NCI-H1694 (cell line): Measurements from ENCODE around the gene KCNQ1.
"Not testable (repeated sequence)": the region's sequence is repeated elsewhere in the genome, so short reads cannot be mapped to it uniquely, and the experiment has no call there.

Source experiments
- DNase-seq: peaks from one replicate; lab custom pipeline; 2025; lab: John Stamatoyannopoulos, UW

The KCNQ1 gene

GRCh38 chr11:2472428-2473186 is 27.8 kb downstream of the KCNQ1 start:
- no peak for DNase-seq

GRCh38 chr11:2473361-2474058 is 28.7 kb downstream of the KCNQ1 start:
- DNase-seq = no peak

- no peak for DNase-seq
Observed at GRCh38 chr11:2474059-2474901, 29.5 kb downstream of the KCNQ1 start.

GRCh38 chr11:2475136-2475918 is 30.5 kb downstream of the KCNQ1 start:
- no peak for DNase-seq

- DNase-seq = no peak
Observed at GRCh38 chr11:2477254-2477653, 32.4 kb downstream of the KCNQ1 start.

- DNase-seq = no peak
Observed at GRCh38 chr11:2477936-2478335, 33.1 kb downstream of the KCNQ1 start.

- DNase-seq = not testable (repeated sequence)
Observed at GRCh38 chr11:2480067-2480873, 35.5 kb downstream of the KCNQ1 start.

- no peak for DNase-seq
Observed at GRCh38 chr11:2480874-2481220, 36.0 kb downstream of the KCNQ1 start.

GRCh38 chr11:2481253-2481652 is 36.4 kb downstream of the KCNQ1 start:
- DNase-seq = no peak

GRCh38 chr11:2482204-2482603 is 37.4 kb downstream of the KCNQ1 start:
- DNase-seq = no peak

GRCh38 chr11:2482745-2483144 is 37.9 kb downstream of the KCNQ1 start:
- no peak for DNase-seq

GRCh38 chr11:2483426-2483825 is 38.6 kb downstream of the KCNQ1 start:
- no peak for DNase-seq

- DNase-seq = no peak
Observed at GRCh38 chr11:2484576-2485125, 39.8 kb downstream of the KCNQ1 start.

GRCh38 chr11:2488004-2488403 is 43.2 kb downstream of the KCNQ1 start:
- no peak for DNase-seq

- DNase-seq = no peak
Observed at GRCh38 chr11:2489083-2489482, 44.3 kb downstream of the KCNQ1 start.

- not testable (repeated sequence) for DNase-seq
Observed at GRCh38 chr11:2497951-2498350, 53.1 kb downstream of the KCNQ1 start.

- DNase-seq = no peak
Observed at GRCh38 chr11:2498750-2499149, 53.9 kb downstream of the KCNQ1 start.

GRCh38 chr11:2507212-2507901 is 62.5 kb downstream of the KCNQ1 start:
- DNase-seq = no peak

GRCh38 chr11:2507945-2508749 is 63.3 kb downstream of the KCNQ1 start:
- no peak for DNase-seq
